Fibroblast of peridontal ligament (primary cell): Measurements from ENCODE around the gene FAM3B.
A peak's percentile ranks its signal among the peaks of the same experiment; 100 is the strongest.
"Not testable (repeated sequence)": the region's sequence is repeated elsewhere in the genome, so short reads cannot be mapped to it uniquely, and the experiment has no call there.

Source experiments
- DNase-seq: peaks from one replicate; pipeline ENCODE4 v3.0.0-alpha.2; 2010; ENCODE audit errors: extremely low read depth

Gene FAM3B

GRCh38 chr21:41349619-41350390 is 33.2 kb downstream of the FAM3B start:
- DNase-seq: no peak

- no peak for DNase-seq
Observed at GRCh38 chr21:41350436-41351155, 34.0 kb downstream of the FAM3B start.

GRCh38 chr21:41357546-41357945 is 40.9 kb downstream of the FAM3B start:
- DNase-seq: no peak

- DNase-seq: no peak
Observed at GRCh38 chr21:41358193-41359166, 41.9 kb downstream of the FAM3B start.

GRCh38 chr21:41359286-41359685 is 42.7 kb downstream of the FAM3B start:
- no peak for DNase-seq

- DNase-seq: not testable (repeated sequence)
Observed at GRCh38 chr21:41359754-41360071, 43.1 kb downstream of the FAM3B start.

GRCh38 chr21:41360072-41360821 is 43.6 kb downstream of the FAM3B start:
- DNase-seq: peak; percentile 19

GRCh38 chr21:41361053-41361785 is 44.6 kb downstream of the FAM3B start:
- DNase-seq: no peak

- peak; percentile 77 for DNase-seq
Observed at GRCh38 chr21:41361786-41362604, 45.4 kb downstream of the FAM3B start, which contains the start of gene MX2. TSS of gene MX2 (plus strand) at chr21:41362027. CDS start at chr21:41376907, 14,880 bp downstream.

- no peak for DNase-seq
Observed at GRCh38 chr21:41362605-41363369, 46.2 kb downstream of the FAM3B start.

- no peak for DNase-seq
Observed at GRCh38 chr21:41363370-41364270, 47.0 kb downstream of the FAM3B start.

- no peak for DNase-seq
Observed at GRCh38 chr21:41364308-41364707, 47.7 kb downstream of the FAM3B start.

- no peak for DNase-seq
Observed at GRCh38 chr21:41365377-41366107, 48.9 kb downstream of the FAM3B start.

- peak; percentile 30 for DNase-seq
Observed at GRCh38 chr21:41366522-41367151, 50.0 kb downstream of the FAM3B start.

- DNase-seq: no peak
Observed at GRCh38 chr21:41367301-41367944, 50.8 kb downstream of the FAM3B start.
